PC-3 (cell line): ENCODE measurements around the gene SNORC. TPM values are rescaled to one million over a fixed set of nuclear protein-coding genes. Genes with fewer than 3 reads are reported as not detected.

Experiments used
- ATAC-seq: fragments of 200-7000 bp; cut with Tn5 transposase; 2 replicates; pipeline ENCODE4 v1.9.1; 2020; ENCODE audit warnings: mild to moderate bottlenecking, moderate library complexity
- BruUV-seq: library from RNA; stranded (reverse); fragments of 400-500 nt; replicated peaks from 2 replicates; lab custom pipeline; 2021; lab: Mats Ljungman, UMichigan
- CTCF ChIA-PET: fragments of 300-600 bp; sonication (Branson Sonifier 250); formaldehyde crosslinking; loops from one replicate; lab custom pipeline; 2022; ENCODE audit warnings: antibody characterized with exemption; lab: Charles Lee
- POLR2A ChIA-PET: fragments of 300-600 bp; sonication (Branson Sonifier 250); formaldehyde crosslinking; loops from one replicate; lab custom pipeline; 2022; ENCODE audit warnings: antibody characterized with exemption; ENCODE audit not compliant: unreplicated experiment; lab: Charles Lee
- DNase-seq: peaks from one replicate; pipeline ENCODE4 v3.0.0-alpha.2; 2015
- H2AFZ ChIP-seq: fragments of 300-600 bp; sonication (generic); 2 replicates; pipeline ENCODE4 v1.6.0; 2016; ENCODE audit warnings: antibody characterized with exemption, low read length
- H3F3A ChIP-seq: fragments of 300-600 bp; sonication (generic); one replicate; pipeline ENCODE4 v1.6.0; 2017; ENCODE audit warnings: antibody characterized with exemption, low read length, control low read depth, mild to moderate bottlenecking; ENCODE audit not compliant: unreplicated experiment
- H3K27ac ChIP-seq: fragments of 300-600 bp; sonication (generic); 2 replicates; pipeline ENCODE4 v1.5.1; 2016; ENCODE audit warnings: mild to moderate bottlenecking, low read length
- H3K27me3 ChIP-seq: fragments of 300-600 bp; sonication (generic); 2 replicates; pipeline ENCODE4 v1.6.1; 2016; ENCODE audit warnings: low read length, mixed read lengths
- H3K36me3 ChIP-seq: fragments of 300-600 bp; sonication (generic); 2 replicates; pipeline ENCODE4 v1.6.1; 2016; ENCODE audit warnings: low read depth, mixed run types, low read length, mixed read lengths
- H3K4me1 ChIP-seq: fragments of 300-600 bp; sonication (generic); 2 replicates; pipeline ENCODE4 v1.5.1; 2016; ENCODE audit warnings: low read length; ENCODE audit not compliant: insufficient read depth
- H3K4me2 ChIP-seq: fragments of 300-600 bp; sonication (generic); 2 replicates; pipeline ENCODE4 v1.6.0; 2016; ENCODE audit warnings: low read length
- H3K4me3 ChIP-seq: fragments of 300-600 bp; sonication (generic); 2 replicates; pipeline ENCODE4 v1.5.1; 2016; ENCODE audit warnings: mild to moderate bottlenecking, low read length, mixed read lengths
- H3K79me2 ChIP-seq: fragments of 300-600 bp; sonication (generic); 2 replicates; pipeline ENCODE4 v1.6.1; 2017; ENCODE audit warnings: low read length, mixed read lengths
- H3K9ac ChIP-seq: fragments of 300-600 bp; sonication (generic); 2 replicates; pipeline ENCODE4 v1.6.0; 2016; ENCODE audit warnings: mild to moderate bottlenecking, low read length
- H3K9me2 ChIP-seq: fragments of 300-600 bp; sonication (generic); replicated peaks from 2 replicates; pipeline ENCODE4 v1.6.1; 2016; ENCODE audit warnings: mixed run types, low read length, mixed read lengths
- H3K9me3 ChIP-seq: fragments of 300-600 bp; sonication (generic); 2 replicates; pipeline ENCODE4 v1.6.1; 2016; ENCODE audit warnings: low read length, mixed read lengths
- H4K20me1 ChIP-seq: fragments of 300-600 bp; sonication (generic); 2 replicates; pipeline ENCODE4 v1.6.1; 2016; ENCODE audit warnings: low read length, mixed read lengths
- CTCF ChIP-seq: fragments of 300-600 bp; sonication (generic); conservative IDR thresholded peaks from 2 replicates; pipeline ENCODE4 v1.5.1; 2017; ENCODE audit warnings: antibody characterized with exemption, low read depth, mild to moderate bottlenecking, low read length
- EZH2 ChIP-seq: fragments of 300-600 bp; sonication (generic); IDR thresholded peaks from one replicate; pipeline ENCODE4 v1.6.1; 2017; ENCODE audit warnings: antibody characterized with exemption, mild to moderate bottlenecking, low read length; ENCODE audit not compliant: unreplicated experiment
- EZH2phosphoT487 ChIP-seq: fragments of 300-600 bp; sonication (generic); IDR thresholded peaks from 2 replicates; pipeline ENCODE4 v1.6.1; 2018; ENCODE audit warnings: mild to moderate bottlenecking, antibody characterized with exemption, low read length, borderline replicate concordance
- intact Hi-C: fragments of 100-400 bp; cut with micrococcal nuclease; formaldehyde crosslinking; loops from 2 replicates; pipeline ENCODE4 v1.9.0; 2023
- total RNA-seq: library from RNA; depleted of rRNA; stranded (reverse); fragments of >200 nt; gene quantifications from 2 replicates; pipeline ENCODE4 v1.2.3, GENCODE V29; 2014

SNORC gene
- total RNA-seq, 1 experiment from 2014 or later, result 11.1 TPM

- Histone ChIP-seq H3K4me2 (no peak overlapping the region), H3K27ac (no peak overlapping the region), H3F3A (no peaks in the 10 kb centered on the region), H3K9me2 (no peaks in the 10 kb centered on the region), H3K79me2 (peaks cover 10% of the 10 kb centered on the region), H3K27me3 (no peaks in the 10 kb centered on the region), H3K9ac (no peak overlapping the region), H3K36me3 (peaks cover 13% of the 10 kb centered on the region; the same call in 1 of the 2 replicates), H3K4me1 (peaks cover 5% of the 10 kb centered on the region), H3K4me3 (no peak overlapping the region), H2AFZ (no peak overlapping the region), H3K9me3 (no peaks in the 10 kb centered on the region), H4K20me1 (no peaks in the 10 kb centered on the region)
- intact Hi-C loops, result no loop called here
- BruUV-seq, result no TSS peak
- no peak for DNase-seq
- ChIA-PET CTCF (no interaction called here), POLR2A (no interaction called here)
- TF ChIP-seq EZH2phosphoT487 (no peak), EZH2 (no peak), CTCF (no peak)
- ATAC-seq, result no peak
Observed at GRCh38 chr2:232896111-232896510, 26.0 kb downstream of the SNORC start.

DNA sequence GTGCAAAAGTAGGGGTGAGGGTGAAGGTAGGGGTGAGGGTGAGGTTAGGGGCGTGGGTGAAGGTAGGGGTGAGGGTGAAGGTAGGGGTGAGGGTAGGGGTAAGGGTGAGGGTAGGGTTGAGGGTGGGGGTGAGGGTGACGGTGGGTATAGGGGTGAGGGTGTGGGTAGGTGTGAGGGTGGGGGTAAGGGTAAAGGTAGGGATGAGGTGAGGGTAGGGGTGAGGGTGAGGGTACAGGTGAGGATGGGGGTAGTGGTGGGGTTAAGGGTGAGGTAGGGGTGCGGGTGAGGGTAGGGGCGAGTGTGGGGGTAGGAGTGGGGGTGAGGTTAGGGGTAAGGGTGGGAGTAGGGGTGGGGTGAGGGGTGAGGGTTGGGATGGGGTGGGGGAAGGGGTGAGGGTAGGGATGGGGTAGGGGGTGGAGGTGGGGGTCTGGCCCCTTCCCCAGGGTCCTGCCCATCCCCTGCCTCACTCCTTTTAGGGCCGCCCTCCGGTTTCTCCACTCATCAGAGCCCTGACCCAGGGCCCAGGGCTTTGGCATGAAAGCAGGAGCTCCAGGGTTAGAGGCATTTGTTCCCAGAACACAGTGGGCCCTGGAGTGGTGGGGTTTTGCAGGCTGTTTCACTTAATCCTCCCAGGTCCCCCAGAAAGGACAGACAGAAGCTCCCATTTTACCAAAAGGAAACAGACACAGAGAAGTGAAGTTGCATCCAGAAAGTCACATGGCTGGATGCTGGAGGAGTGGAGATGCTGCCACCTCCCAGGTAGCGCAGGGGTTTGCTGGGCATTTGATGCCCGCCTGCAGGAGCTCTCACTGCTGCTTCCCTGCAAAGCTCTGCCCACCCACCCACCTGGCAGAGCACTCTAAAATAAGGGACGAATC is 26.9 kb downstream of the SNORC start:
- Histone ChIP-seq H3K27ac (no peak overlapping the region), H3K9me3 (no peaks in the 10 kb centered on the region), H4K20me1 (no peaks in the 10 kb centered on the region), H3K9me2 (no peaks in the 10 kb centered on the region), H2AFZ (no peak overlapping the region), H3K79me2 (peaks cover 13% of the 10 kb centered on the region), H3K27me3 (no peaks in the 10 kb centered on the region), H3K36me3 (peaks cover 13% of the 10 kb centered on the region; the same call in 1 of the 2 replicates), H3K4me3 (no peak overlapping the region), H3K4me1 (peaks cover 13% of the 10 kb centered on the region), H3K9ac (no peak overlapping the region), H3K4me2 (no peak overlapping the region), H3F3A (no peaks in the 10 kb centered on the region)
- DNase-seq (no peak), ATAC-seq (no peak)
- TF ChIP-seq EZH2, result no peak
- no peak for TF ChIP-seq EZH2phosphoT487
- POLR2A ChIA-PET, result no interaction called here
- CTCF ChIA-PET, result no interaction called here
- BruUV-seq, result no TSS peak
- intact Hi-C loops, result no loop called here

- POLR2A ChIA-PET, result no interaction called here
- ATAC-seq, result no peak
- intact Hi-C loops, result no loop called here
- BruUV-seq, result no TSS peak
- H3K9me3 ChIP-seq, result no peaks in the 10 kb centered on the region
- no peak overlapping the region for H3K4me2 ChIP-seq
- H3K27me3 ChIP-seq, result no peaks in the 10 kb centered on the region
- H2AFZ ChIP-seq, result no peak overlapping the region
- H3K36me3 ChIP-seq, result peaks cover 7% of the 10 kb centered on the region; the same call in 1 of the 2 replicates
- no peaks in the 10 kb centered on the region for H3K9me2 ChIP-seq
- H3F3A ChIP-seq, result no peaks in the 10 kb centered on the region
- no peak for TF ChIP-seq EZH2
- no peak for TF ChIP-seq CTCF
- TF ChIP-seq EZH2phosphoT487, result no peak
- no peak for DNase-seq
- no peak overlapping the region for H3K27ac ChIP-seq
- peaks cover 21% of the 10 kb centered on the region for H3K4me1 ChIP-seq
- no peak overlapping the region for H3K9ac ChIP-seq
- peaks cover 13% of the 10 kb centered on the region for H3K79me2 ChIP-seq
- CTCF ChIA-PET, result no interaction called here
- H3K4me3 ChIP-seq, result no peak overlapping the region
- no peaks in the 10 kb centered on the region for H4K20me1 ChIP-seq
Observed at GRCh38 chr2:232897598-232898408, 27.7 kb downstream of the SNORC start.
